GM23248 (cell line): ENCODE results near the gene ACOD1.

ENCODE experiments used
- EZH2 ChIP-seq: fragments of 200-600 bp; sonication (generic); IDR thresholded peaks from 2 replicates; pipeline ENCODE4 v1.6.1; 2018; ENCODE audit warnings: antibody characterized with exemption, mild to moderate bottlenecking; ENCODE audit not compliant: insufficient read depth, poor library complexity, severe bottlenecking
- EZH2phosphoT487 ChIP-seq: fragments of 200-600 bp; sonication (generic); IDR thresholded peaks from 2 replicates; pipeline ENCODE4 v1.6.1; 2018; ENCODE audit warnings: antibody characterized with exemption, moderate library complexity, mild to moderate bottlenecking, low read depth; ENCODE audit not compliant: insufficient read depth

- TF ChIP-seq EZH2 (no peak), EZH2phosphoT487 (no peak)
Measured at GRCh38 chr13:76992548-76993001, 44.3 kb downstream of the ACOD1 start.
